GM21723 (cell line): Measurements from ENCODE around the gene BRIP1.
"Not testable (repeated sequence)": the region's sequence is repeated elsewhere in the genome, so short reads cannot be mapped to it uniquely, and the experiment has no call there.

Source experiments
- ATAC-seq: cut with Tn5 transposase; IDR thresholded peaks from one replicate; pipeline ENCODE4 v1.9.1; 2021; ENCODE audit warnings: mild to moderate bottlenecking, moderate library complexity; ENCODE audit not compliant: unreplicated experiment

BRIP1 gene

DNA sequence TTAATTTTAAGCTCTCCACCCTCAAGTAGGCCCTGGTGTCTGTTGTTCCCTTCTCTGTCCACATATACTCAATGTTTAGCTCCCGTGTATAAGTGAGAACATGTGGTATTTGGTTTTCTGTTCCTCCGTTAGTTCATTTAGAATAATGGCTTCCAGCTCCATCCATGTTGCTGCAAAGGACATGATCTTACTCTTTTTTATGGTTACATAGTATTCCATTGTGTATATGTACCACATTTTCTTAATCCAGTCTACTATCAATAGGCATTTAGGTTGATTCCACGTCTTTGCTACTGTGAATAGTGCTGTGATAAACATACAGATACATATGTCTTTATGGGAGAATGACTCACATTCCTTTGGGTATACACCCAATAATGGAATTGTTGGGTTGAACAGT is 160.9 kb downstream of the BRIP1 start:
- ATAC-seq = no peak

DNA sequence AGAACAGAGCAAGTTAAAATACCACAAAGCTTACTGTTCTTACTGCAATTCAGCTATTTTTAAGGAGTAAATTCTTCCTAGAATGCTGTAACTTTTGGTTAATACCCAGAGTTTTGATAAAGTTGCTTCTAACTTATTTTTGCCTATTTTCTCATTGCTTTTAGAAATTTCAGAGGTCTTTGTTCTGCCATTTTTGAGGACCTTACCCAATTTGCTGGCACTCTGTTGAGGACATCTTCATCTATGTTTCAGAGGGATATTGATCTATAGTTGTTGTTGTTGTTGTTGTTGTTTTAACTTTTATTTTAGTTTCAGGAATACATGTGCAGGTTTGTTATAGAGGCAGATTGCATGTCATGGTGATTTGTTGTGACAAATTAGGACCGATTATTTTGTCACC is 161.3 kb downstream of the BRIP1 start:
- ATAC-seq = no peak

DNA sequence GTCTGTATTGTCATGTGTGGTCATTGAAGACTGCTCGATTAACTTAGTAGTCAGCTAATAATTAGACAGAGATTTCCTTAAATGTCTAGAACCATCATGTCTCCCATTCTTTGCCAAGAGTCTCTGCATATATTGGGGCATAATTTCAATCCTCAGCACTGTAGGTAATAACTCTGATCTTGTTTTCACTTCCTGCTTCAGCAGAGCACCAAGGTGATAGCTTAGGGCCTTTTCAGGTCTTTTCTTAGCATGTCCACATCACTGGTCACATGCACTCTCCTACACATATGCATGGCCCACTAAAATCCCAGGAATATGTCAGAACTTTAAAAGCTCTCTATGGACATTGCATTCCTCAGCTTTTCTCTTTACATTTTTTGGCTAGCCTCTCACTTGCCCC is 162.0 kb downstream of the BRIP1 start:
- no peak for ATAC-seq

DNA sequence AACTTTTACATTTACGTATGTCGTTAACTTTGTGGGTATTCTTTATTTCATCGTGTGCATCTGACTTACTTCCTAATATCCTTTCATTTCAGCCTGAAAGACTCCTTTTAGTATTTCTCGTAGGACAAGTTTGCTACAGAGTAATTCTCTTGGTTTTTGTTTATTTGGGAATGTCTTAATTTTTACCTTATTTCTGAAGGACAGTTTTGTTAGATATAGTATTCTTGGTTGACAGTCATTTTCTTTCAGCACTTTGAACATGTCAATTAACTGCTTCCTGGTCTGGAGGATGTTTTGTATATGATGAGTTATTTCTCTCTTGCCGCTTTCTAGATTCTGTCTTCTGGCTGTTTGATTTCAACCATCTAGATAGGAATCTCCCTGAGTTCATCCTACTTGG is 163.1 kb downstream of the BRIP1 start:
- no peak for ATAC-seq

DNA sequence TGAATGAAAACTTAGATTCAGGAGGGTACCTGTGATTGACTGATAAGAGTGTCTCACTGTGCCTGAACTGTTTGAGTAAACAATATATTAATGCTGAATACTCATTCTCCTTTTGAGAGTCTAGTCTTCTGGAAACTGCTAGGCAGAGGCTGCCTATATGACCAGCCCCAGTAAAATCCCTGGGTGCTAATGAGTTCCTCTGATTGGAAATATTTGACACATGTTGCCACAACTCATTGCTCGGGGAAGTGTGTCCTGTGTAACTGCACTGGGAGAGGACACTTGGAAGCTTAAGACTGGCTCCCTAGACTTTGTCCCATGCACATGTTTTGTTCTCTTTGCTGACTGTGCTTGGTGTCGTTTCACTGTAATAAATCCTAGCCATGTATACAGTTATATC is 163.6 kb downstream of the BRIP1 start:
- no peak for ATAC-seq

DNA sequence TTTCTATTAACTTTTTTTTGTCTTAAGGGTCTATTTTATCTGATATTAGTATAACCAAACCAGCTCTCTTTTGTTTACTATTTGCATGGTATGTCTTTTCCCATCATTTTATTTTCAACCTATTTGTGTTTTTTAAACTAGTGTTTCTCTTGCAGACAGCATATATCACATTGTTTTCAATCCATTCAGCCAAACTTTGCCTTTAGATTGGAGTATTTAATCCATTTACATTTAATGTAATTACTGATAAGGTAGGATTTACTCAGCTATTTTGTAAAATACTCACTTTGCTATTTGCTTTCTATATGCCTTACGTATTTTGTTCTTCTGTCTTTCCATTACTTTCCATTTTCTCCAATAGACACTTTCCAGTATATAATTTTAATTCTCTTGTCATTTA is 164.3 kb downstream of the BRIP1 start:
- ATAC-seq = no peak

DNA sequence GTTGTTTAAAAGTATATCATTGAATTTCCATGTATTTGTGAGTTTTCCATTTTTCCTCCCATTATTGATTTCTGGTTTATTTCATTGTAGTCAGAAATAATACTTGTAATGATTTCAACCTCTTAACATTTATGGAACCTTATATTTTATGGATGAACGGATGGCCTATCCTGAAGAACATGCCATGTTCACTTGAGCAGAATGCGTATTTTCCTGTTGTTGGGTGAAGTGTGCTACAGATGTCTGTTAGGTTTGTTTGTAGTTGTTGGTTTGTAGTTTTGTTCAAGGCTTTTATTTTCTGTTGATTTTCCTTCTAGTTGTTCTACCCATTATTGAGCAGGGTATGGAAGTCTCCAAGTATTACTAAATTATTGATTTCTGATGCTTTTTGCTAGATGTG is 165.1 kb downstream of the BRIP1 start:
- ATAC-seq = no peak

DNA sequence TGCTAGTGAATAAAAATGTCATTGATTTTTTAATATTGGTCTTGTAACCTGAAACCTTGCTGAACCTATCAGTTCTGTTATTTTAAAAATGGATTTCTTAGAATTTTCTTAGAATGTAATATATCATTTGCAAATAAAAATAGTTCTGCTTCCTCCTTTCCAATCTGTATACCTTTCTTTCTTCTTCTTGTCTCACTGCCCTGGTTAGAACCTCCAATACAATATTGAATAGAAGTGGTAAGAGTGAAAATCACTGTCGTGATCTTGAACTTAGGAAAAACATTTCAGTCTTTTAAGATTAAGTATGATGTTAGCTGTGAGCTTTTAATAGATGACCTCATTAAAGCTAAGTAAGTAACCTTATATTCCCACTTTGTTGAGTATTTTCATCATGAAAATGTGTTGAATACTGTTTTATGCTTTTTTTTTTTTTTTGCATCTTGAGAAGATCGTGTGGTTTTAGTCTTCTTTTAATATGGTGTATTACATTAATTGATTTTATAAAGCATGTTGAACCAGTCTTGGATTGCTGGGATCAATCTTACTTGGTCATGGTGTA is 167.5 kb downstream of the BRIP1 start:
- ATAC-seq = no peak

DNA sequence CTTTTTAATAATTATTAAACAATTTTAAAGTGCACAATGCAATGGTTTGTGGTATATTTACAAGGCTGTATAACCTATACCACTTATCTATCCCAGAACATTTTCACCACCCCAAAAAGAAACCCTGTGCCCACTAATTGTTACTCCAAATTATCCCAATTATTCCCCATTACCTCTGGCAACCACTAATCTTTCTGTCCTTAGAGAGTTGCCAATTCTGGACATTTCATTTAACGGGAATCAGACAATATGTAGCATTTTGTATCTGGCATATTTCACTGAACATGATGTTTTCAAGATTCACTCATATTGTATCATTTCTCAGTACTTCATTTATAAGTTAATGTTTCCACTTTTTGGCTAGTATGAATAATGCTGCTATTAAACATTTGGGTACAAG is 169.2 kb downstream of the BRIP1 start:
- no peak for ATAC-seq

DNA sequence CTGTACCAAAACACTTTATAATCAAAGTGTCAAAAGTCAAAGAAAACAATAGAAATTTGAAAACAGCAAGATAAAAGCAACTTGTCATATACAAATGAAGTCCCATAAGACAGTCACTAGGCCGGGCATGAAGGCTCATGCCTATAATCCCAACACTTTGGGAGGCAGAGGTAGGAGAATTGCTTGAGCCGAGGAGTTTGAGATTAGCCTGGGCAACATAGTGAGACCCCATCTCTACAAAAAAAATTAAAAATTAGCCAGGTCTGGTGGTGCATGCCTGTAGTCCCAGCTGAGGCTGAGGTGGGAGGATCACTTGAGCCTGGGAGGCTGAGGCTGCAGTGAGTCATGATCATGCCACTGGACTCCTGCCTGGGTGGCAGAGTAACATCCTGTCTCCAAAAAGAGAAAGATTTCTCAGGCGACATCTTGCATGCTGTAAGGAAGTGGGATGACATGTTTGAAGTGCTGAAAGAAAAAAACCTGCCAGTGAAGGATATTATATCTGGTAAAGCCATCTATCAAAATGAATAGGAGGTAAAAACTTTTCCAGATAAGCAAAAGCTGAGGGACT is 173.6 kb downstream of the BRIP1 start:
- no peak for ATAC-seq

DNA sequence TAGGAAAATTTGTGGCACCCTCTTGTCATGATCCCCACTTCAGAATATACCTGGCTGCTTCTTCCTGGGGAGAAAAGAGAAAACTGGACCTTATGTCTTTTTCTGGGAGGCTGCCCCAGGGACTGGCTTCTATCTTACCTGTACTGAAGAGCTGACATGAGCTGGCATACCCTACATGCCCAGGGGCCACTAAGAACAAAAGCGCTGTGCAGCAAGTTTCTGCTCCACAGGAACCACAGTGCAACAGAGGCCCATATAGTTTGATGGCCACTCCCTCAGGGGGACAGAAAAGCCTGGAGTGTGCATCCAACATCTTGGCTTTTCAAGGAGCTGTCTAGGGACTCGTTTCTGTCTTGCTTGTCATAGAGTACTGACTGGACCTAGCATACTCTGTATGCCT is 175.6 kb downstream of the BRIP1 start:
- no peak for ATAC-seq

DNA sequence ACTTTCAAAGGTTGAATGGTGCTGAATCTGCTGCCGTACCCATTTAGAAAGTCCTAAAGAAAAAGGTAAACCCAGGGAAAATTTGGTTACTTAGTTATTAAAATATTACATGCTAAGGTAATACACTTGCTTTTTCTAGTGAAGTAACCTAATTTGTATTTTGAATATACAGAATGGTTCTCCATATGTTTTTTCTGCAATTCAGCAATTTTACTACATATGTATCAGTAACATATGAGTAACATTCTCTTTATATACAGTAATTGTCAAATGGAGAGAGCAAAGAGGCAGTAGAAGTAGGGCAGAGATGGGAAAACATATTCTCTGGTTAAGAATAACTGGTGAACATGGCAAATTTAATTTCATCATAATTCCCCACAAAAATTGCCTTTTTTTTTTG is 177.2 kb downstream of the BRIP1 start:
- no peak for ATAC-seq

DNA sequence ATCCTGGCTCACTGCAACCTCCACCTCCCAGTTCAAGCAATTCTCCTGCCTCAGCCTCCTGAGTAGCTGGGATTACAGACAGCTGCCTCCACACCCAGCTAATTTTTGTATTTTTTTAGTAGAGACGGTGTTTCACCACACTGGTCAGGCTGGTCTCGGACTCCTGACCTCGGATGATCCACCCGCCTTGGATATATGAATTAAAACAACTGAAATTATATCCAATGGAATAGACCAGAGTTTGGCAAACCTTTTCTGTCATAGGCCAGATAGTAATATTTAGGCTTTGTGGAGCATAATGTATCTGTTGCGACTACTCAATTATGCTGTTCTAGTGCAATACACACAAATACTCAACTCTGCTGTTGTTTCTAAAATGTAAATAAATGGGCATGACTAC is 178.5 kb downstream of the BRIP1 start:
- ATAC-seq = no peak

DNA sequence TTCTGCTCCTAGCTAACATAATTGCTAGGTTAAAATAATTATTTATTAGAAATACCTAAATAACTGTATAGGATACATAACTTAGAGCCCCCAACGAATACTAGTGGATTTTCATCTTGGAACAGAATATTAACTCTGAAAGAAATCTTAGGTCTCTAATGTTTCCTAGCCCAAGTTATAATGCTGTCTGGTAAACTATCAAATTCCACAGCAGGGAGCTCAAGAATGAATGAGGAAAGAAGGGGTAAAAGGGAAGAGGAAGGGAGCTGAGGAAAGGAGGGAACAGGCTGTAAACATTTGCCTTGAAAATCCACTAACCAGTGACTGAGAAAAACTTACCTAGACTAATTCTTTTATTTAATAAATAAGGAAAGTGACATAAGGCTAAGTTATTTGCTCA is 179.2 kb downstream of the BRIP1 start:
- no peak for ATAC-seq

DNA sequence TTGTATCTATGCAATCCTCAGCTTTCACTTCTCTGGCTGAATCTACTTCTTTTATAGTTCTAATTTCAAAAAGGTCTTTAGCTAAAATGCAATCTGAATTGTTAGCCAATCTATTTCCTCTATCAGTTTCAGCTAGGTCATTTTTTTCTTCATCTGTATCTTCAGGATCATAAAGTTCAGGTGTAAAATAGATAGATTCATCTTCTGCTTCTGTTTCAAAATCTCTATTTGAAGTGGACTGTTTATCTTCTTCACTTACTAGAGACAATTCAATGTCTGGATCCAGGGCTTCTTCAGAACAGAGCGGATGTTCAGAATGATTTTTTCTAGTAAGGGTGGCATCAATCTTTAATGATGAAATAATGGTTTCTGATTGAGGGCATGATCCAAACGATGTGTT is 179.9 kb downstream of the BRIP1 start:
- no peak for ATAC-seq

DNA sequence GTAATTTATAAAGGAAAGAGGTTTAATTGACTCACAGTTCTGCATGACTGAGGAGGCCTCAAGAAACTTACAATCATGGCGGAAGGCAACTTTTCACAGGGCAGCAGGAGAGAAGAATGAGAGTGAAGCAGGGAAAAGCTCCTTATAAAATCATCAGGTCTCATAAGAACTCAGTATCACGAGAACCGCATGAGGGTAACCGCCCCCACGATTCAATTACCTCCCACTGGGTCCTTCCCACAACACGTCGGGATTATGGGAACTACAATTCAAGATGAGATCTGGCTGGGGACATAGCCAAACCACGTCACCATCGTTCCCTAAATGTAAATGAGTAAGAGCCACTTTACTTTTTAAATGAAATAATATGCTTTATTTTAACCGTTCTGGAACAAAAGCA is 182.4 kb downstream of the BRIP1 start:
- no peak for ATAC-seq

DNA sequence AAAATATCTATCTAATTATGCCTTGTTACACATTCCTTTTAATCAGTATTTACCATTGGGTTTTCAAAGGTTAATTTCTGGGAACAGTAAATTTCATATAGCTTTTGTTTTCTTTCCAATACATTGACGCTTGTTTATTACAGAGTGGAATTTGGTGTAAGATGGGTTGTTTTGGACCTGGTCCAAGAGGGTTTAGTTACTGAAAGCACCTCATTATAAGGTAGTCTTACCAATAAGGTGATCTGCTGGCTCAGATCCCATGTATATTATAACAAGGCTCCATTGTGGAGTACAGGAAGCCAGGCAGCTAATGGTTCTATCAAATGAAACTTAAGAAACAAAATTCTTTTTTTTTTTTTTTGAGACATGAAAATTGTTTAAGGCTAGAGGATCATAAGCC is 185.0 kb downstream of the BRIP1 start:
- ATAC-seq = no peak

DNA sequence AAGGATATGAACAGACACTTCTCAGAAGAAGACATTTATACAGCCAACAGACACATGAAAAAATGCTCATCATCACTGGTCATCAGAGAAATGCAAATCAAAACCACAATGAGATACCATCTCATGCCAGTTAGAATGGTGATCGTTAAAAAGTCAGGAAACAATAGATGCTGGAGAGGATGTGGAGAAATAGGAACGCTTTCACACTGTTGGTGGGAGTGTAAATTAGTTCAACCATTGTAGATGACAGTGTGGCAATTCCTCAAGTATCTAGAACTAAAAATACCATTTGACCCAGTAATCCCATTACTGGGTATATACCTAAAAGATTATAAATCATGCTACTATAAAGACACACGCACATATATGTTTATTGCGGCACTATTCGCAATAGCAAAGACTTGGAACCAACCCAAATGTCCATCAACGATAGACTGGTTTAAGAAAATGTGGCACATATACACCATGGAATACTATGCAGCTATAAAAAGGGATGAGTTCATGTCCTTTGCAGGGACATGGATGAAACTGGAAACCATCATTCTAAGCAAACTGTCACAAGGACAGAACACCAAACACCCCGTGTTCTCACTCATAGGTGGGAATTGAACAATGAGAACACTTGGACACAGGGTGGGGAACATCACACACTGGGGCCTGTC is 186.0 kb downstream of the BRIP1 start:
- not testable (repeated sequence) for ATAC-seq

DNA sequence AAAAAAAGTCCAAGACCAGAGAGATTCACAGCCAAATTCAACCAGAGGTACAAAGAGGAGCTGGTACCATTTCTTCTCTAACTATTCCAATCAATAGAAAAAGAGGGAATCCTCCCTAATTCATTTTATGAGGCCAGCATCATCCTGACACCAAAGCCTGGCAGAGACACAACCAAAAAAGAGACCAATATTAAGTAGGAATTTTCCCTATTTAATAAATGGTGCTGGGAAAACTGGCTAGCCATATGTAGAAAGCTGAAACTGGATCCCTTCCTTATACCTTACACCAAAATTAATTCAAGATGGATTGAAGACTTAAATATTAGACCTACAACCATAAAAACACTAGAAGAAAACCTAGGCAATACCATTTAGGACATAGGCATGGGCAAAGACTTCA is 186.8 kb downstream of the BRIP1 start:
- not testable (repeated sequence) for ATAC-seq

DNA sequence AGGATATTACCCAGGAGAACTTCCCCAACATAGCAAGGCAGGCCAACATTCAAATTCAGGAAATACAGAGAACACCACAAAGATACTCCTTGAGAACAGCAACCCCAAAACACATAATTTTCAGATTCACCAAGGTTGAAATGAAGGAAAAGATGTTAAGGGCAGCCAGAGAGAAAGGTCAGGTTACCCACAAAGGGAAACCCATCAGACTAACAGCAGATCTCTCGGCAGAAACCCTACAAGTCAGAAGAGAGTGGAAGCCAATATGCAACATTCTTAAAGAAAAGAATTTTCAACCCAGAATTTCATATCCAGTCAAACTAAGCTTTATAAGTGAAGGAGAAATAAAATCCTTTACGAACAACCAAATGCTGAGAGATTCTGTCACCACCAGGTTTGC is 188.7 kb downstream of the BRIP1 start:
- ATAC-seq = not testable (repeated sequence)

DNA sequence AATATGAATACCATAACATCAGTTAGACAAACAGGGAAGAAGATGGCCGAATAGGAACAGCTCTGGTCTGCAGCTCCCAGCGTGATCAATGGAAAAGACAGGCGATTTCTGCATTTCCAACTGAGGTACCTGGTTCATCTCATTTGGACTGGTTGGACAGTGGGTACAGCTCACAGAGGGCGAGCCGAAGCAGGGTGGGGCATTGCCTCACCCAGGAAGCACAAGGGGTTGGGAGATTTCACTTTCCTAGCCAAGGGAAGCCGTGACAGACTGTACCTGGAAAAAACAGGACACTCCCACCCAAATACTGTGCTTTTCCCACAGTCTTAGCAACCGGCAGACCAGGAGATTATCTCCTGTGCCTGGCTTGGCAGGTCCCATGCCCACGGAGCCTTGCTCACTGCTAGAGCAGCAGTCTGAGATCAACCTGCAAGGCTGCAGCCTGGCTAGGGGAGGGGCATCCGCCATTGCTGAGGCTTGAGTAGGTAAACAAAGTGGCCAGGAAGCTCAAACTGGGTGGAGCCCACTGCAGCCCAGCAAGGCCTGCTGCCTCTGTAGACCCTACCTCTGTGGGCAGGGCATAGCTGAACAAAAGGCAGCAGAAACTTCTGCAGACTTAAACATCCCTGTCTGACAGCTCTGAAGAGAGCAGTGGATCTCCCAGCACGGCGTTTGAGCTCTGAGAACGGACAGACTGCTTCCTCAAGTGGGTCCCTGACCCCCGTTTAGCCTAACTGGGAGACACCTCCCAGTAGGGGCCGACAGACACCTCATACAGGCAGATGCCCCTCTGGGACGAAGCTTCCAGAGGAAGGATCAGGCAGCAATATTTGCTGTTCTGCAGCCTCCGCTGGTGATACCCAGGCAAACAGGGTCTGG is 190.1 kb downstream of the BRIP1 start:
- not testable (repeated sequence) for ATAC-seq

DNA sequence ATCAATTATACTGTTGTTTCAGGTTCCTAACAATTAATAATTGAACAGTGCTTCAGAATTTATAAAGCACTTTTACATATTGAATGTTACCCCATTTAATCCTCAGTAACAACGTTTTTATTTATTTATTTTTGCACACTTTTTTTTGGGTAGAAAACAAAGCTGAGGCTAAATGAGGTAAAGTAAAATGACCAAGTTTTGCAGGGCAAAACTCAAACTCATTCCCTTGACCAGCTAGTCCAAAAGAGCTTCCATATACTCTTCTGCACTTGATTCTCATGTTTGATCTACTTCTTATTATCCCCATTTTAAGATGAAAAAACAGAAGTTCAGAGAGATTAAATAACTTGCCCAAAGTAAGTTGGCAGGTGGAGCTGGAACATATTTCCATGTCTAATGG is 191.2 kb downstream of the BRIP1 start:
- no peak for ATAC-seq
